Activated gamma-delta T cell treated with Interleukin-2 at 50 U/mL for 16 hours (primary cell): ENCODE measurements around the gene BCL7B.
"Not testable (repeated sequence)": the region's sequence is repeated elsewhere in the genome, so short reads cannot be mapped to it uniquely, and the experiment has no call there.

Source experiments
- DNase-seq: peaks from one replicate; pipeline ENCODE4 v3.0.0-alpha.2; 2020

The BCL7B gene

DNA sequence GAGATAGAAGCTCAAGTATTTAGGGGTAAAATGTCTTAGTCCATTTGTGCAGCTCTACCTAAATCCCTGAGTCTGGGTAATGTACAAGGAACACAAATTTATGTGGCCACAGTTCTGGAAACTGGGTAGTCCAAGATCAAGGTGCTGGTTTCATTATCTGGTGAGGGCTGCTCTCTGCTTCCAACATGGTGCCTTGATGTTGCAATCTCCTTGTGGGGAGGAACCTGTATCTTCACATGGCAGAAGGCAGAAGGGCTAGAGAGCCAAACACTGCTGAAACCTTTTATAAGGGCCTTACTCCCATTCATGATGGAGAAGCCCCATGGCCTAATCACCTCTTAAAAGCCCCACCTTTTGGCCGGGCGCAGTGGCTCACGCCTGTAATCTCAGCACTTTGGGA is 26.7 kb downstream of the BCL7B start:
- DNase-seq: no peak

DNA sequence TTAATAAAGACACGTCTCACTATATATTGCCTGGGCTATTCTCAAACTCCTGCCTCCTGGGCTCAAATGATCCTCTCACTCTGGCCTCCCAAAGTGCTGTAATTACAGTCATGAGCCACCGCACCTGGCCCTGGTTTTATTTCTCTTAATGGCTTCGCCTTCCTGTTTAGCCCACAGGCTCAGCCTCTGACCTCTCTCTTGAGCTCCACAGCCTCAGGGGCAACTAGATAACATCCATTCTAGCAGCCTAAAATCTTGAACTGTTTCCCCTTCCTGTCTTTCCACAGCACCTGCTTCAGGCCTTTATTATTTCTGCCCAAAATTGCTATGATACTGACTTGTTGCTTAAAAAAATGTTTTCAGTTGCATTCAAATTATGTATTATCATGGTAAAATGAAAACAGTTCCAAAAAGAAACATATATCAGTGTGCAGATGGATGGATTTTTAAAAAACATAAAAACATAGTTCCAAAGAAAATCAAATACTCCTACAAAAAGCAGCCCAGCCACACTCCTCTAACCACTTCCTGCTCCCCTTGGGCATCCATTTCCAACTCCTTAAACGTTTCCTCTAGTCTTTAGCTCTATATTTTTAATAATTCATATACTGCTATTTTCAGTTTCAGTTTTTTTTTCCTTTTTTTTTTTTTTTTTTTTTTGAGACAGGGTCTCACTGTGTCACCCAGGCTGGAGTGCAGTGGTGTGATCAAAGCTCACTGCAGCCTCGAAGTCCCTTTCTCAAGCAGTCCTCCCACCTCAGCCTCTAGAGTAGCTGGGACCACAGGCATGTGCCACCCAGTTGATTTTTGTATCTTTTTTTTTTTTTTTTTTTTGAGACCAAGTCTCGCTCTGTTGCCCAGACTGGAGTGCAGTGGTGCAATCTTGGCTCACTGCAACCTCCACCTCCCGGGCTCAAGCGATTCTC is 30.3 kb downstream of the BCL7B start:
- DNase-seq: no peak

- DNase-seq: not testable (repeated sequence)
These were observed 31.4 kb downstream of the BCL7B start for GRCh38 chr7:73526158-73526494.

- DNase-seq: peak; percentile 96
These were observed 35.2 kb downstream of the BCL7B start, which contains the start of gene BAZ1B for GRCh38 chr7:73522105-73522872. BAZ1B (minus strand) TSS chr7:73522293; CDS start chr7:73521933, 360 bp downstream.

GRCh38 chr7:73521636-73522104 is 35.8 kb downstream of the BCL7B start:
- no peak for DNase-seq

- no peak for DNase-seq
These were observed 36.5 kb downstream of the BCL7B start for GRCh38 chr7:73520673-73521635.

DNA sequence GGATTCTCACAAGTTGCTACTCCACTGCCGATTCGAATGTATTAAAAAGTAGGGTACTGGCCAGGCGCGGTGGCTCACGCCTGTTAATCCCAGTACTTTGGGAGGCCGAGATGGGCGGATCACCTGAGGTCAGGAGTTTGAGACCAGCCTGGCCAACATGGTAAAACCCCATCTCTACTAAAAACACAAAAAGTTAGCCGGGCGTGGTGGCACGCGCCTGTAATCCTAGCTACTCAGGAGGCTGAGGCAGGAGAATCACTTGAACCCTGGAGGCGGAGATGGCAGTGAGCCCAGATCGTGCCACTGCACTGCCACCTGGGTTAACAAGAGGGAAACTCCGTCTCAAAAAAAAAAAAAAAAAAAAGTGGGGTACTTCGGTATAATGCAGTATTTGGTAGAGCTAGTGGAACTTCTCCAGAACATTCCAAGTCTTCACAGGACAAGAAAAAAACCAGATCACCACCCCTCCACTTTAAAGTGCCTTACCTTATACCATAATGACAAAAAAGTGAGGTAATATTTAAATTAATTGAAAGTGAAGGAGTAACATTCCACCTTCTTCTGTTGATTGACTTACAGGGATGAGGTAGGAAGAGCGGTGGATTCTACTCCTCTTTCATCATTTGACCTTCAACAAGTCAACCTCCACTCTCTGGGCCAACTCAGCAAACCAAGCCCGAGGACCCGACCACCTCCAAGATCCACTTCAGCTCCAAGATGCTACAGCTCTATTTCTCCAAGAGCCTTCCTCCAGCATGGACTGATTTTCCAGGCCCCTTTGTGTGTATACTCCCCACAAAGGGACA is 37.4 kb downstream of the BCL7B start:
- no peak for DNase-seq

GRCh38 chr7:73518470-73518869 is 39.0 kb downstream of the BCL7B start:
- DNase-seq: no peak

DNA sequence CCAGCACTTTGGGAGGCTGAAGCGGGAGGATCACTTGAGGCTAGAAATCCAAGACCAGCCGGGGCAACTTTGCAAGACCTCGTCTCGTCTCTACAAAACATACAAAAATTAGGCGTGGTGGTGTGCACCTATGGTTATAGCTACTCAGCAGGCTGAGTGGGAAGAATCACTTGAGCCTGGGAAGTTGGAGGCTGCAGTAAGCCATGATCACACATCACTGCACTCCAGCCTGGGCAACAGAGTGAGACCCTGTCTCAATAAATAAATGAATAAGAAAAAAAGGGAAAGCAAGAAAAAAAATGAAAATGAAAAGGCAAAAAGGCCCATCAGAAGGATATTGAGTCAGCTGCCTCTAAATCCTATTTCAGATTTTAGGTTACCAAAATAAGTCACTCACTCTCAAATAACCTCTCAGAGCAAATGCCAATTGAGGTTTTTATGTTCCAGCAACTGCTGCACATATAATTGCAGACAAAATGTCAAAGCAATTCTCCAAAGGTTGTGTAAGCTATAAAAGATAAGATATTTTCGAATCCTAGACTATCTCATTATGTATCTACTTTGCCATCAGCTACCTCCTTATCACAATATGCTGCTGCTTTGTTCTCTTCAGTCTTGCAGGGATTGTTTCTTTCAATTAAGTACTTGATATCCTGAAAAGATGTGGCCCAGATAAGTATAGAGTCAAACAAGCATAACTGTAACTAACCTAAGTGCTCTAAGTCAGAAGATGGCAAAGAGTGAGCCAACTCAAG is 40.1 kb downstream of the BCL7B start:
- no peak for DNase-seq

- no peak for DNase-seq
These were observed 42.3 kb downstream of the BCL7B start for GRCh38 chr7:73515178-73515577.

DNA sequence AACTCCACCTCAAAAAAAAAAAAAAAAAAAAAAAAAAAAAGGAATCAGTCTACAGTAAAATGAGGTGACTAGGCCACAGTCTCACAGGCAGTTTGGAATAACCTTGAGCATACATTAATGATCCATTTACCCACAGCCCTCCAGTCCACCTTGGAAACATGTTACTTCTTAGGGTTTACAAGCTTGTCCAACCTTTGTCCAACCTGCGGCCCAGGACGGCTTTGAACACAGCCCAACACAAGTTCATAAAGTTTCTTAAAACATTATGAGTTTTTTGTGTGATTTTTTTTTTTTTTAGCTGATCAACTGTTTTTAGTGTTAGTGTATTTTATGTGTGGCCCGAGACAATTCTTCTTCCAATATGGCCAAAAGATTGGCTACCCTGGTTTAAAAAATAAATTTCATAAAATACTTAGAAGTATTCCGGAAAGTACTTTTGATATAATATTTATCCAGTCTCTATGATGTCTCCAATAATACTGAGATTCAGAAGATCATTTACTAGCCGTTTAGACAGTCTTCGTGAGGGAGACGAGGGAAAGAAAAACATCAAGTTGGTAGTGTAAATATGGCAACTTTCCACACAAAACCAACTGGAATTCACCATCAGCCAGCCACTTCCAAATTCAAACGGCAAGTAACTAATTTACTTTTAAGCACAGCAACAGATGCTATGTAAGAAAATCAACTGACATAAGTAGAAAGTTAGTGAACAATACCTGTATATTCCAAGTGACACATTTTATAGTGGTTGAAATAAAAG is 45.3 kb downstream of the BCL7B start:
- no peak for DNase-seq

DNA sequence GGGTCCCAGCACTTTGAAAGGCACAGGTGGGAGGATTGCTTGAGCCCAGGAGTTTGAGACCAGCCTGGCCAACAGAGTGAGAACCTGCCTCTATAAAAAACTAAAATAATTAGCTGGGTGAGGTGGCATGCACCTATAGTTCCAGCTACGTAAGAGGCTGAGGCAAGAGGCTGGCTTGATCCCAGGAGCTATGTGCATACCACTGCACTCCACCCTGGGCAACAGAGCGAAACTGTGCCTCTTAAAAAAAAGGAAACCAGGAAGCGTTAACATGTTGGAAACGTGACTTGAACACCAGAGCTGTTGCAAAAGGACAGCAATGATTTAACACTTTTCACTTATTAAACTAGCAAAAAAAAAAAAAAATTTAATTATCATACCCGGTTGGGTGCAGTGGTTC is 48.0 kb downstream of the BCL7B start:
- DNase-seq: no peak

- DNase-seq: no peak
These were observed 49.9 kb downstream of the BCL7B start for GRCh38 chr7:73507556-73507955.

DNA sequence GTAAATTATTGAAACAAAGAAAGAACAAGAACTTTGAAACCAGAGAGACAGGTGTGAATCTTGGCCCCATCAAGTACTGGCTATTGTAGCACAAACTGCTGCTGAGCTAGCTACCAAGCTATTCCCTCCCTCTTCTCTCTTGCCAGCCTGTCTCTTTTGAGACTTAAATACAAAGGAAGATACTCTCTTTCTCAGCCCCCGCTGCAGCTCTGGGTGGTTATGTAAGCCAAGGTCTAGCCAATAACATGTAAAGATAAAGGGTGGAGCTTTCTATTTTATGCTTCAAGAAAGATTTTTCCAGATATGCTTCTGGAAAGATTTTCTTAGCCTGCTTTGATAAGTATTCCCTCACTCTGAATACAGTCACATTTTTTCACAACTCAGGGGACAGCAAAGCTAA is 52.6 kb downstream of the BCL7B start:
- no peak for DNase-seq

- DNase-seq: no peak
These were observed 53.5 kb downstream of the BCL7B start for GRCh38 chr7:73504017-73504416.

- DNase-seq: no peak
These were observed 54.3 kb downstream of the BCL7B start for GRCh38 chr7:73503229-73503628.

GRCh38 chr7:73496626-73497025 is 60.9 kb downstream of the BCL7B start:
- no peak for DNase-seq

GRCh38 chr7:73495507-73495906 is 62.0 kb downstream of the BCL7B start:
- not testable (repeated sequence) for DNase-seq

GRCh38 chr7:73489976-73490375 is 67.5 kb downstream of the BCL7B start:
- DNase-seq: no peak

GRCh38 chr7:73487486-73487885 is 70.0 kb downstream of the BCL7B start:
- no peak for DNase-seq
